Fibroblast of villous mesenchyme (primary cell): Measurements from ENCODE around the gene GPR153. TPM values are rescaled to one million over a fixed set of nuclear protein-coding genes. Genes with fewer than 3 reads are reported as not detected.
"Not testable (repeated sequence)": the region's sequence is repeated elsewhere in the genome, so short reads cannot be mapped to it uniquely, and the experiment has no call there.

Source experiments
- DNase-seq: peaks from one replicate; pipeline ENCODE4 v3.0.0-alpha.2; 2010; ENCODE audit warnings: low read depth
- H3K4me3 ChIP-seq: 2 replicates; pipeline ENCODE4 v1.5.1; 2011; ENCODE audit warnings: low read depth, mild to moderate bottlenecking, low read length
- total RNA-seq: library from RNA; depleted of rRNA; stranded (reverse); fragments of >200 nt; gene quantifications from 2 replicates; pipeline ENCODE4 v1.2.3, GENCODE V29; 2012
- TF ChIP-seq, protein P1 (sequence below): IDR thresholded peaks from 2 replicates; pipeline ENCODE4 v1.5.1; 2012; ENCODE audit warnings: low read depth, mild to moderate bottlenecking, low read length; ENCODE audit not compliant: insufficient read depth

GPR153 gene
- total RNA-seq, 1 donor: 5.2 TPM

DNA sequence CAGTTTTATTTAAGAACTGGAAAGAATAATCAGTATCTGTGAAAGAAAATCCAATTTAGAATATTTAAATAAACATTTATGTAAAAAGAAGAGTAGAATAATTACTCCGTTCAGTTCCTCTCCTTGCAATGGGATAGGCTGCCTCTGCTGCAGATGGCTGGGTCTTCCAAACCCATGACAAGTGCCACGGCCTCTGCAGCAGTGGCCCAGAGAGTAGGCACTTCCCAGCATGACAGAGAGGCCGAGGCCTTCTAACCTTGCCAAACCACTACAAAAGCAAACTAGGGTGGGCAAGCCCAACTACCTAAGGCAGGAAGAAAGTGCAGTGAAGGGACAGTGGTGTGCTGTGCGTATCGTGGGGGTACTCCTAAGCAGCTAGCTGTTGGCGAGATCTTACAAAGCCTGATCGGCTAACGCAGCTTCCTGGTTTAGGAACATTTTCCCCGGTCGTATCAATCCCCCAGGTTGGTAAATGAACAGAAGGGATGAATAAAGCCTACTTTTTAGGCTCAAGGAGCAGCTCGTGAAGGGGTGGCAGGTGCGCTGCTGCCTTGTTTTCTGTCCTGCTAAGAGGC is 39.6 kb downstream of the GPR153 start:
- no peak overlapping the region for H3K4me3 ChIP-seq
- DNase-seq: no peak
- TF ChIP-seq, protein P1, sequence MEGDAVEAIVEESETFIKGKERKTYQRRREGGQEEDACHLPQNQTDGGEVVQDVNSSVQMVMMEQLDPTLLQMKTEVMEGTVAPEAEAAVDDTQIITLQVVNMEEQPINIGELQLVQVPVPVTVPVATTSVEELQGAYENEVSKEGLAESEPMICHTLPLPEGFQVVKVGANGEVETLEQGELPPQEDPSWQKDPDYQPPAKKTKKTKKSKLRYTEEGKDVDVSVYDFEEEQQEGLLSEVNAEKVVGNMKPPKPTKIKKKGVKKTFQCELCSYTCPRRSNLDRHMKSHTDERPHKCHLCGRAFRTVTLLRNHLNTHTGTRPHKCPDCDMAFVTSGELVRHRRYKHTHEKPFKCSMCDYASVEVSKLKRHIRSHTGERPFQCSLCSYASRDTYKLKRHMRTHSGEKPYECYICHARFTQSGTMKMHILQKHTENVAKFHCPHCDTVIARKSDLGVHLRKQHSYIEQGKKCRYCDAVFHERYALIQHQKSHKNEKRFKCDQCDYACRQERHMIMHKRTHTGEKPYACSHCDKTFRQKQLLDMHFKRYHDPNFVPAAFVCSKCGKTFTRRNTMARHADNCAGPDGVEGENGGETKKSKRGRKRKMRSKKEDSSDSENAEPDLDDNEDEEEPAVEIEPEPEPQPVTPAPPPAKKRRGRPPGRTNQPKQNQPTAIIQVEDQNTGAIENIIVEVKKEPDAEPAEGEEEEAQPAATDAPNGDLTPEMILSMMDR: no peak

DNA sequence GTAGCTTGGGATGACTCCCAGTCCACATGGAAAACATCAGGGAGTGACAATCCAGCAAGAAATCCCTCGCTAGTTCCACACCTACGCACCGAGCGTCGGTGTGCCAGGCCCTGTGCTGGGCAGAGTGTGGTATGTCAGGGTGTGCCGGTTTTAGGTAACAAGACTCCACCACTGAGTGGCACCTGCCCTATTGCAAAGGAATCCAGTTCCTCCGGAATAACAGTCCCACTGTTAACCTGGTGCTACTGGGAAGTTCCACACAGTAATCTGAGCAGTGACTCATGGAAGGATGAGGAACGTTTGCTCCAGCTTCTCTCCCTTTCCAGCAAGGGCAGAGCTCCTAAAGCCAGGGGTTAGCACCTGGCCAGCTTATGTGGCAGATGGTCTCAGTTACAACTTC is 40.7 kb downstream of the GPR153 start:
- no peak for DNase-seq
- H3K4me3 ChIP-seq: no peak overlapping the region
- TF ChIP-seq, protein P1: no peak

DNA sequence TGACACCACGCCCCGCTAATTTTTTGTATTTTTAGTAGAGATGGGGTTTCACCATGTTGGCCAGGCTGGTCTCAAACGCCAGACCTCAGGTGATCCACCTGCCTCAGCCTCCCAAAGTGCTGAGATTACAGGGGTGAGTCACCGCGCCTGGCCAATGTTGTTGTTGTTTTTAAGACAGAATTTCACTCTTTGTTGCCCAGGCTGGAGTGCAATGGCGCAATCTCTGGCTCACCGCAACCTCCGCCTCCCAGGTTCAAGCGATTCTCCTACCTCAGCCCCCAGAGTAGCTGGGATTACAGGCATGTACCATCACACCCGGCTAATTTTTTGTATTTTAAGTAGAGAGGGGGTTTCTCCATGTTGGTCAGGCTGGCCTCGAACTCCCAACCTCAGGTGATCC is 41.3 kb downstream of the GPR153 start:
- not testable (repeated sequence) for DNase-seq, H3K4me3 ChIP-seq

DNA sequence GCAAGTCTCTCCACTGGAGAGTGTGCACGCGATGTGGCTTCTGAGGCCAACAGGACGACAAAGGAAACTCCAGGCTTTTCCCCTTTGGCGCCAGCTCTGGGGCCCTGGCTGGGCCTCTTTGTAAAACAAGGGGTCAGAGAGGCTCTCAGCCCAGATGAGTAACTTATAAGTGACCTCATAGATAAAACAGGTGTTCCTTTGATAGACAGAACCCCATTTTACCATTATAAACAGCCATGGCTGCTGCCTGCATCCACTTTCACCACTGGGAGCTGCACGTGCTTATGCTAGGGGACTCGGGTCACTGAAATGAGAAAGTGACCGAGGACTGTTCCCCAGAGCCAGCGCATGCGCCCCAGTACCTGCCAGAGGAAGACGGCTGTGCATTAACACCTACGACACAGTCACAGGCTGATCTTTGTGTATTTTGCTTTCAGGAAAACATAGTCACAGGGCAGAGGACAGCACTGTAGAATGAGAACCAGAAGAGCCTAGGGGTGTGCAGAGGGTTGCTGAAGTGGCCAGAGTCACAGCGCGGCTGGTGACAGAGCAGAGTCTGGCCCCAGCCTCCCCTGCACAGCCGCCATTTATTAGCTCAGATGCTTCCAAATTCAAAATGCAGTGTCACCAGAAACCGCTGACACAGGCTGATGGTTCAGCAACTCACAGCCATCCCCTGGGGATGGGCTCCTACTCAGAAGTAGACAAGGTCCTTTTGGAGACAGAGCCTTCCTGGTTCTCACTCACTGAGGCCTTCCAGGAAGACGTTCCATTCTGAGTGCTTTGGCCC is 42.3 kb downstream of the GPR153 start:
- H3K4me3 ChIP-seq: no peak overlapping the region
- TF ChIP-seq, protein P1: no peak
- no peak for DNase-seq

DNA sequence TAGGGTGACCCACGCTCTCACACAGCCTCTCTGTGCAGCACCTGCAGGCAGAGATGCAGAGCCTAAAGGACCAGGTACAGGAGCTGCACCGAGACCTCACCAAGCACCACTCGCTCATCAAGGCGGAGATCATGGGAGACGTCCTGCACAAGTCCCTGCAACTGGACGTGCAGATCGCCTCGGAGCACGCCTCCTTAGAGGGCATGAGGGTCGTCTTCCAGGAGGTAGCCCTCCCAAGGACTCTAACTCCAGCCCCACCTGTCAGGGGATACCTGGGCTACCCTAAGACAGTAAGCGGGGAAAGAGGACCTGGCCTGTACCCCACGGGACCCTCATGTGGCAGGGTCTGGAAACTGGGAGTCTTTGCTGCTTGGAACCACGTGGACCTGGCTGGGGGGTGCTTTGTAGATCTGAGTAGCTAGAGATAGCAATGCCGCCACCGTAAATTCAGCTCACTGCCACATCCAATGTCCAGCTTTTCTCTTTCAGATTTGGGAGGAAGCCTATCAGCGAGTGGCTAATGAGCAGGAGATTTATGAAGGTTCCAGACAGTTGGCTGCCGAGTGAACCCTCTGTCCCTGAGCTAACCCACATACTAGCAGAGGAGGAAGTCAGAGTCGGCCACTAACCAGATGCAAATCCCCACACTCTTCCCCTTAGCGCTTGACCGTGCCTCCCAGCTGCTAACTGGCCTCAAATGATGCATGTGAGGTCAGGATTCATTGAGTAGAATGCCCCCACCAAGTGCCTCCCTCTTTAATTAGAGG is 48.5 kb downstream of the GPR153 start:
- DNase-seq: no peak
- TF ChIP-seq, protein P1: no peak
- no peak overlapping the region for H3K4me3 ChIP-seq

DNA sequence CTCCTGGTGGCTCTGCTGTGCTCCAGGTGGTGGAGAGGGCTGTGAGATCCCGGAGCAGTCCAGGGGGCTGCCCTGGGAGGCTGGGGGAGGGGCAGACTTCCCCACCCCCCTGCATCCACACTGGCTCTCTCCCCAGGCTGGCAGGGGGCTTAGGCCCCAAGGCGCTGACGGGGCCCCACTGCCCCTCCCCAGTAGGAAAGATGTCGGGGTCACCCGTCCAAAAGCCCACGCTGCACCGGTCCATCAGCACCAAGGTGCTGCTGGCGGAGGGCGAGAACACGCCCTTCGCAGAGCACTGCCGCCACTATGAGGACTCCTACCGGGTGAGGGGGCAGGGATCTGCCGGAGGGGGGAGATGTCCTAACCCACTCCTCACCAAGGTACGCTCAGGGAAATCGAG is 49.2 kb downstream of the GPR153 start:
- H3K4me3 ChIP-seq: no peak overlapping the region
- TF ChIP-seq, protein P1: no peak
- no peak for DNase-seq
